Fibroblast of lung (primary cell): ENCODE results near the gene SENP3. TPM values are rescaled to one million over a fixed set of nuclear protein-coding genes. Genes with fewer than 3 reads are reported as not detected.

ENCODE experiments used
- DNase-seq, 2 donors: peaks; one replicate each; pipeline versions ENCODE4 v3.0.0 to v3.0.0-alpha.2; 2010; ENCODE audit warnings: low read depth in 2 of 2
- H2AFZ ChIP-seq: 2 replicates; pipeline ENCODE4 v1.5.1; 2012; ENCODE audit warnings: low read length, control low read depth, inconsistent platforms
- H3K27ac ChIP-seq: 2 replicates; pipeline ENCODE4 v1.5.1; 2011; ENCODE audit warnings: low read length, control low read depth; ENCODE audit not compliant: insufficient read depth
- H3K27me3 ChIP-seq: 2 replicates; pipeline ENCODE4 v1.5.1; 2011; ENCODE audit warnings: mild to moderate bottlenecking, low read length; ENCODE audit not compliant: control insufficient read depth, insufficient read depth
- H3K36me3 ChIP-seq: 2 replicates; pipeline ENCODE4 v1.5.1; 2011; ENCODE audit warnings: low read length; ENCODE audit not compliant: control insufficient read depth, insufficient read depth
- H3K4me1 ChIP-seq: 2 replicates; pipeline ENCODE4 v1.5.1; 2011; ENCODE audit warnings: low read length; ENCODE audit not compliant: control insufficient read depth, insufficient read depth; ENCODE audit errors: extremely low read depth
- H3K4me2 ChIP-seq: 2 replicates; pipeline ENCODE4 v1.5.1; 2011; ENCODE audit warnings: low read length, control low read depth; ENCODE audit not compliant: insufficient read depth; ENCODE audit errors: extremely low read depth
- H3K4me3 ChIP-seq, 4 experiments: fragments of 200-600 bp in 1 of 4; sonication (generic) in 1 of 4; replicated peaks in 1 of 4; 2 replicates each; pipeline ENCODE4 v1.5.1; 2011 to 2016; ENCODE audit warnings: low read length in 4 of 4, low read depth in 3 of 4, mild to moderate bottlenecking in 3 of 4, control low read depth in 2 of 4, inconsistent platforms in 1 of 4, mixed read lengths in 1 of 4; ENCODE audit not compliant: insufficient read depth in 1 of 4; ENCODE audit errors: control extremely low read depth in 1 of 4
- H3K79me2 ChIP-seq: 2 replicates; pipeline ENCODE4 v1.5.1; 2012; ENCODE audit warnings: mild to moderate bottlenecking, low read length, inconsistent platforms; ENCODE audit not compliant: control insufficient read depth, insufficient read depth
- H3K9ac ChIP-seq: 2 replicates; pipeline ENCODE4 v1.5.1; 2011; ENCODE audit warnings: mild to moderate bottlenecking, low read length, control low read depth; ENCODE audit not compliant: insufficient read depth
- H3K9me3 ChIP-seq: 2 replicates; pipeline ENCODE4 v1.5.1; 2012; ENCODE audit warnings: low read depth, low read length; ENCODE audit not compliant: control insufficient read depth, insufficient read depth
- H4K20me1 ChIP-seq: 2 replicates; pipeline ENCODE4 v1.5.1; 2011; ENCODE audit warnings: low read length; ENCODE audit not compliant: control insufficient read depth, insufficient read depth; ENCODE audit errors: extremely low read depth
- CTCF ChIP-seq, 2 donors: IDR thresholded peaks in 1 of 2; conservative IDR thresholded peaks in 1 of 2; 1 replicate in 1 of 2; 2 replicates in 1 of 2; pipeline ENCODE4 v1.5.1; 2011 to 2012; ENCODE audit warnings: low read length in 2 of 2, control low read depth in 1 of 2, inconsistent platforms in 1 of 2, low read depth in 1 of 2, mild to moderate bottlenecking in 1 of 2
- EZH2 ChIP-seq: IDR thresholded peaks from 2 replicates; pipeline ENCODE4 v1.5.1; 2012; ENCODE audit warnings: low read length, control low read depth, mild to moderate bottlenecking; ENCODE audit errors: missing control alignments
- polyA plus RNA-seq, 2 donors: library from polyadenylated mRNA; depleted of rRNA in 1 of 2; stranded (reverse) in 1 of 2; unstranded in 1 of 2; fragments of >200 nt; gene quantifications; 2 replicates each; pipeline ENCODE4 v1.2.1, GENCODE V29; 2011 to 2012; ENCODE audit warnings: missing spikeins in 1 of 2
- total RNA-seq: library from RNA; depleted of rRNA; stranded (reverse); fragments of >200 nt; gene quantifications from 2 replicates; pipeline ENCODE4 v1.2.1, GENCODE V29; 2014

Gene SENP3
- total and polyA plus RNA-seq, 2 donors (not counting 1 experiment from before 2014, with no cell fraction given): 66.2 to 67.6 TPM

GRCh38 chr17:7528842-7529241, 32.9 kb upstream of the SENP3 start:
- H3K79me2 ChIP-seq: no peaks in the 10 kb centered on the region
- no peaks in the 10 kb centered on the region for H4K20me1 ChIP-seq
- H3K27ac ChIP-seq: no peak overlapping the region
- H3K4me2 ChIP-seq: no peak overlapping the region
- no peaks in the 10 kb centered on the region for H3K9me3 ChIP-seq
- H3K27me3 ChIP-seq: no peaks in the 10 kb centered on the region
- no peak for DNase-seq
- no peak overlapping the region for H3K4me3 ChIP-seq
- H3K9ac ChIP-seq: no peak overlapping the region
- no peak overlapping the region for H2AFZ ChIP-seq
- no peaks in the 10 kb centered on the region for H3K4me1 ChIP-seq
- TF ChIP-seq CTCF (conservative IDR thresholded peaks at IDR 0.05 in 1 of 2, IDR thresholded peaks at IDR 0.05 in 1 of 2; ENCODE audit: low read depth in 1 of 2, low read length in 2 of 2): no peak
- TF ChIP-seq EZH2: no peak
- H3K36me3 ChIP-seq: no peaks in the 10 kb centered on the region

- H3K4me2 ChIP-seq: no peak overlapping the region
- DNase-seq: no peak
Observed at GRCh38 chr17:7530023-7530900, 31.5 kb upstream of the SENP3 start.

GRCh38 chr17:7538050-7538449, 23.7 kb upstream of the SENP3 start:
- Histone ChIP-seq H3K4me1 (no peaks in the 10 kb centered on the region), H2AFZ (no peak overlapping the region), H3K9ac (no peak overlapping the region), H3K79me2 (no peaks in the 10 kb centered on the region), H3K36me3 (no peaks in the 10 kb centered on the region), H3K9me3 (no peaks in the 10 kb centered on the region), H3K4me3 (no peak overlapping the region), H3K27ac (no peak overlapping the region), H3K4me2 (no peak overlapping the region), H4K20me1 (no peaks in the 10 kb centered on the region), H3K27me3 (no peaks in the 10 kb centered on the region)
- no peak for DNase-seq
- TF ChIP-seq CTCF (conservative IDR thresholded peaks at IDR 0.05 in 1 of 2, IDR thresholded peaks at IDR 0.05 in 1 of 2; ENCODE audit: low read depth in 1 of 2, low read length in 2 of 2) (no peak), EZH2 (no peak)

More at GRCh38 chr17:7530023-7530900, 31.5 kb upstream of the SENP3 start:
- Histone ChIP-seq H3K27ac (no peak overlapping the region), H3K36me3 (no peaks in the 10 kb centered on the region), H3K4me1 (no peaks in the 10 kb centered on the region), H3K27me3 (no peaks in the 10 kb centered on the region), H3K79me2 (no peaks in the 10 kb centered on the region), H3K9me3 (no peaks in the 10 kb centered on the region), H3K9ac (no peak overlapping the region), H4K20me1 (no peaks in the 10 kb centered on the region), H3K4me3 (no peak overlapping the region), H2AFZ (no peak overlapping the region)
- no peak for TF ChIP-seq CTCF (conservative IDR thresholded peaks at IDR 0.05 in 1 of 2, IDR thresholded peaks at IDR 0.05 in 1 of 2; ENCODE audit: low read depth in 1 of 2, low read length in 2 of 2)
- no peak for TF ChIP-seq EZH2
